ENCODE results near the gene WNT9A.

The WNT9A gene

GRCh38 chr1:227937031-227937837, 10.5 kb downstream of the WNT9A start:
- TF ChIP-seq POLR2AphosphoS5 (IDR thresholded peaks at IDR 0.05; ENCODE audit: low read depth, low read length) = no peak
- TF ChIP-seq REST (IDR thresholded peaks at IDR 0.05; ENCODE audit: insufficient read depth in 1 of 2, low read depth in 2 of 2, low read length in 2 of 2) = no peak
- no peak for TF ChIP-seq TAF1 (IDR thresholded peaks at IDR 0.05; ENCODE audit: borderline replicate concordance, insufficient read depth, low read length)
- TF ChIP-seq SIN3A (IDR thresholded peaks at IDR 0.05; ENCODE audit: borderline replicate concordance, insufficient read depth, low read length) = no peak
- TF ChIP-seq FOXP2 (optimal IDR thresholded peaks at IDR 0.05; ENCODE audit: borderline replicate concordance, extremely low read depth, extremely low read length, insufficient read depth) = no peak

GRCh38 chr1:227935826-227936225, 11.9 kb downstream of the WNT9A start:
- no peak for TF ChIP-seq SIN3A (IDR thresholded peaks at IDR 0.05; ENCODE audit: borderline replicate concordance, insufficient read depth, low read length)
- TF ChIP-seq REST (IDR thresholded peaks at IDR 0.05; ENCODE audit: insufficient read depth in 1 of 2, low read depth in 2 of 2, low read length in 2 of 2) = no peak
- no peak for TF ChIP-seq POLR2AphosphoS5 (IDR thresholded peaks at IDR 0.05; ENCODE audit: low read depth, low read length)
- TF ChIP-seq FOXP2 (optimal IDR thresholded peaks at IDR 0.05; ENCODE audit: borderline replicate concordance, extremely low read depth, extremely low read length, insufficient read depth) = no peak
- no peak for TF ChIP-seq TAF1 (IDR thresholded peaks at IDR 0.05; ENCODE audit: borderline replicate concordance, insufficient read depth, low read length)

GRCh38 chr1:227934476-227935313, 13.0 kb downstream of the WNT9A start:
- TF ChIP-seq SIN3A (IDR thresholded peaks at IDR 0.05; ENCODE audit: borderline replicate concordance, insufficient read depth, low read length) = no peak
- TF ChIP-seq REST (IDR thresholded peaks at IDR 0.05; ENCODE audit: insufficient read depth in 1 of 2, low read depth in 2 of 2, low read length in 2 of 2) = no peak
- no peak for TF ChIP-seq TAF1 (IDR thresholded peaks at IDR 0.05; ENCODE audit: borderline replicate concordance, insufficient read depth, low read length)
- TF ChIP-seq POLR2AphosphoS5 (IDR thresholded peaks at IDR 0.05; ENCODE audit: low read depth, low read length) = no peak
- no peak for TF ChIP-seq FOXP2 (optimal IDR thresholded peaks at IDR 0.05; ENCODE audit: borderline replicate concordance, extremely low read depth, extremely low read length, insufficient read depth)

- TF ChIP-seq REST (IDR thresholded peaks at IDR 0.05; ENCODE audit: insufficient read depth in 1 of 2, low read depth in 2 of 2, low read length in 2 of 2) (no peak), SIN3A (IDR thresholded peaks at IDR 0.05; ENCODE audit: borderline replicate concordance, insufficient read depth, low read length) (no peak), FOXP2 (optimal IDR thresholded peaks at IDR 0.05; ENCODE audit: borderline replicate concordance, extremely low read depth, extremely low read length, insufficient read depth) (no peak), TAF1 (IDR thresholded peaks at IDR 0.05; ENCODE audit: borderline replicate concordance, insufficient read depth, low read length) (no peak), POLR2AphosphoS5 (IDR thresholded peaks at IDR 0.05; ENCODE audit: low read depth, low read length) (no peak)
Observed at GRCh38 chr1:227929751-227930472, 17.8 kb downstream of the WNT9A start.

All from PFSK-1 (cell line).